Measurements from ENCODE around the gene ZBED3.
"Not testable (repeated sequence)": the region's sequence is repeated elsewhere in the genome, so short reads cannot be mapped to it uniquely, and the experiment has no call there.

GRCh38 chr5:77107035-77107434 lies 19.9 kb upstream of the ZBED3 start:
- not testable (repeated sequence) for TF ChIP-seq RAD21 (IDR thresholded peaks at IDR 0.05 in 1 of 2, conservative IDR thresholded peaks at IDR 0.05 in 1 of 2; ENCODE audit: low read depth in 2 of 2, low read length in 2 of 2); CHD1 (IDR thresholded peaks at IDR 0.05; ENCODE audit: low read depth, low read length); CHD2 (IDR thresholded peaks at IDR 0.05; ENCODE audit: low read length); EP300 (IDR thresholded peaks at IDR 0.05; ENCODE audit: borderline replicate concordance in 1 of 2, low read depth in 2 of 2, low read length in 2 of 2); CTCF (IDR thresholded peaks at IDR 0.05; ENCODE audit: control extremely low read depth in 1 of 3, insufficient read depth in 1 of 3, low read depth in 1 of 3, low read length in 3 of 3)
